GM12872 (cell line): ENCODE data around the gene ARHGEF17.

ENCODE experiments used
- TF ChIP-seq, protein P1 (sequence below): IDR thresholded peaks from 3 replicates; pipeline ENCODE4 v1.5.1; 2011; ENCODE audit warnings: low read depth, mild to moderate bottlenecking, low read length, moderate library complexity; ENCODE audit not compliant: insufficient read depth

ARHGEF17 gene

DNA sequence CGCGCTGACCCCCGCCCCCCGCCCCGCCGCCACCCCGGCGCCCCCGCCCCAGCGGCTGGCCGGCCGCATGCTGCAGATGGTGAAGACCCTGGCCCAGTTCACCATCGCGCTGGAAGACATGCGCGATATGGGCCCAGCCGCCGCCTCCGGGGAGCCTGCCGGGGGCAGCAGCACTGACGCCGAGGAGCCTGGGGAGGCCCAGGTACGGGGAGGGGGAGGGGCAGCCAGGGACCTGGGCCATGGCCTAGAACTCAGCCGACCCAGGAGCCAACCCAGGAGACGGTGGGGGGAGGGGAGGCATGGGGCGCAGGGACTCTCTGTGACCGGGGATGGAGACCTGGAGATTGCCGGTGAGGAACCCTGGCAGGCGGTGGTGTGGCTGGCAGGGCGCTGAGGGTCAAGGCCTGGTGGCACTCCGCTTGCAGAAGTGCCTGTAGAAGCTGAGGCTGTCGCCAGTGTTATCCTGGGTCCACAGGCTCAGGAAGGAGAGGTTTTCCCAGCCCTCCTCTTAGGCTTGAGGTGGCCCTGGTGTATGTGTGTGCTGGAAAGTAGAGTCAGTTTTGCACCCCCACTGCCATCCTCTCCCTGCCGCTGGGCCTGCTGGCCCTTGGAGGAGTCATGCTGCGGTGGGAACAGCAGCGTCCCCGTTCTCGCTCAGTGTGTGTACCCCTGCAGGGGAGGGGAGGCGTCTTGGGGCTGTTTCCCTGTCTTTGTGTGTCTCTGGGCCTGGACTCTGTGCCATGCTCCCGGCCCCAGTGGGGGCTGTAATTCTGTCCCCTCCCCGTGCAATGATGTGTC is 35.2 kb downstream of the ARHGEF17 start:
- TF ChIP-seq, protein P1, sequence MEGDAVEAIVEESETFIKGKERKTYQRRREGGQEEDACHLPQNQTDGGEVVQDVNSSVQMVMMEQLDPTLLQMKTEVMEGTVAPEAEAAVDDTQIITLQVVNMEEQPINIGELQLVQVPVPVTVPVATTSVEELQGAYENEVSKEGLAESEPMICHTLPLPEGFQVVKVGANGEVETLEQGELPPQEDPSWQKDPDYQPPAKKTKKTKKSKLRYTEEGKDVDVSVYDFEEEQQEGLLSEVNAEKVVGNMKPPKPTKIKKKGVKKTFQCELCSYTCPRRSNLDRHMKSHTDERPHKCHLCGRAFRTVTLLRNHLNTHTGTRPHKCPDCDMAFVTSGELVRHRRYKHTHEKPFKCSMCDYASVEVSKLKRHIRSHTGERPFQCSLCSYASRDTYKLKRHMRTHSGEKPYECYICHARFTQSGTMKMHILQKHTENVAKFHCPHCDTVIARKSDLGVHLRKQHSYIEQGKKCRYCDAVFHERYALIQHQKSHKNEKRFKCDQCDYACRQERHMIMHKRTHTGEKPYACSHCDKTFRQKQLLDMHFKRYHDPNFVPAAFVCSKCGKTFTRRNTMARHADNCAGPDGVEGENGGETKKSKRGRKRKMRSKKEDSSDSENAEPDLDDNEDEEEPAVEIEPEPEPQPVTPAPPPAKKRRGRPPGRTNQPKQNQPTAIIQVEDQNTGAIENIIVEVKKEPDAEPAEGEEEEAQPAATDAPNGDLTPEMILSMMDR, result no peak

DNA sequence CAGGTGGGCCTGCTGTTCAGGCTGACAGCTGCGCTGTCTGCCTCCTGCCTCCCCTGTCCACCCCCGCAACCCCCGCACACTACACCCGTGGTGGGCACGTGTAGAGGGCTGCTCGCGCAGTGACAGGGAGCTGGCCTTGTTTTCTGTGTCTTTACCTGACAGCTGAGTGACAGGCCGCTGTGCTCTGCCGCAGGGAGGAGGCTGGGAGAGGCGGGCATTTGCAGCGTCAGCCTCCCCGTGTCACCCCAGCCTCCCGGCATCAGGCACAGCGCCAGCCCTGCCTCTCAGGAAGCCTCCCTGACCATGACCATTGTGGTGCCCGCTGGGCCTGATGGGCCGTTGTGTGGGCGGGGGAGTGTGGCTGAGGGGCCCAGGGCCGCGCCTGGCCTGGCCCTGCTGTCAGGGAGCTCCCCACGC is 36.1 kb downstream of the ARHGEF17 start:
- TF ChIP-seq, protein P1, result no peak

DNA sequence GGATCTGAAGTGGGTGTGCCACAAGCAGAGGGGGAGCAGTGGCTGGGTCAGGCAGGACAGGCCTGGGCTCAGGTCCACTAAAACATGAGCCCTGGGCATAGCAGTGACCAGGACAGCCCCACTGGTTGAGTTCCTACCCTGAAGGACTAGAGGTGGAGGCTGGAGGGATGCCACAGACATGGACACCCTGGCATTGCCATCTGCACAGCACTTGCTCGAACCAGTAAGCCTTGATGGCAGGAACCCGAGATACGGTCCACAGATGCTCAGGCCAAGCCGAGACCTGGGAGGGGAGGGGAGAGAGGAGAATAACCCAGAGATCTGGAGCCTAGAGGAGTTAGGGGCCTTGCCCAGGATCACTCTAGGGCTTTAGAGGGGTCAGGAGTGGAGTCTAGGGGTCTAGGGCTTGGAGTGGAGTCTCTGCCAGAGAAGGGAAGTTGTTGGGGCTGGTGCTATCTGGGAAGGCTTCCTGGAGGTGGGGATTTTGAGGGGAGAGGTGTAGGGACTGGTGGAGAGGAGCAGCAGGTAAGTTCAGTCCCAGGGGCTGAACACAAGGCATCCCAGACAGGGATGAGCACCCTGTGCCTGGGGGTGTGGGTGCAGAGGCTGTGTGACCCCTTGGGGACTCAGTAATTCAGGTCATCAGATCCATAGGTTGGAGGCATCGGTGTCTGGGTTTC is 37.5 kb downstream of the ARHGEF17 start:
- TF ChIP-seq, protein P1, result no peak

GRCh38 chr11:73346186-73346935 is 38.3 kb downstream of the ARHGEF17 start:
- TF ChIP-seq, protein P1, result no peak

DNA sequence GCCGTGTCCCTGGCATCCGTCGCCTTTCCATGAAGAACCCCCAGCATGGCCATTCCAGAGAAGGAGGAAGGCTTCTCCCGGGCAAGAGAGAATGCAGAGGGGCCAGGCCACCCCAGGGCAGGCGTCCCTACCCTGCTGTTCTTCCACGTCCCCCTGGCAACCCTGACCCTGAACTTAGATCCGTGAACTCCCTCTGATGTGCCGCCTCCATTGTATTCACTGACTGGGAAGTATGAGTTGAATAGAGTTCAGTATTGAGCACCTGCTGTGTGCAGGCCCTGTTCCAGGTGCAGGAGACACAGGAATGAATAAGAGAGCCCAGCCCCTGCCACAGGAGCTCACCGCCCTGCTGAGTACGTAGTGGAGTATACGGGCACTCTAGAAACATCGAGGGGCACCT is 39.0 kb downstream of the ARHGEF17 start:
- TF ChIP-seq, protein P1, result no peak

DNA sequence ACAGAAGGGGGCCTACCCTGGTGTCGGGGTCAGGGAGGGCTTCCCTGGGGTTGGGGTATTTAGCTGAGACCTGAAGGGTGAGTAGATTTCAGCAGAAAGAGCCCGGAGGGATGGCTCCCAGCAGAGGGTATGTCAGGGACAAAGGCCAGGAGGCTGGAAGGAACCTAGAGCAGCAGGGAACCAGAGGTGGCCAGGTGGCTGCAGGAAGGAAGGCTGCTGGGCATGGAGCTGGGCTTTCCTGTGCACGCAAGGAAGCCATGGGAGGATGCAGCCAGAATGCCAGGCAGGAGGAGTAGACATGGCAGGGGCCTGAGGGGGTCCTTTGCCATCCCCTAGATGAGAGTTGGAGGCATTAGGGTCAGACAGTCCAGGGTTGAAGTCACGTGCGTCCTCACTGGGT is 40.8 kb downstream of the ARHGEF17 start:
- TF ChIP-seq, protein P1, result no peak

- TF ChIP-seq, protein P1, result no peak
Measured at GRCh38 chr11:73349633-73350032, 41.6 kb downstream of the ARHGEF17 start.
